Astrocyte of the spinal cord (primary cell): ENCODE results near the gene AKT2.
A peak's percentile ranks its signal among the peaks of the same experiment; 100 is the strongest.

Experiments used
- DNase-seq: peaks from one replicate; pipeline ENCODE4 v3.0.0; 2011; ENCODE audit warnings: low read depth, low spot score
- H3K4me3 ChIP-seq: 2 replicates; pipeline ENCODE4 v1.5.1; 2011; ENCODE audit warnings: low read depth, mild to moderate bottlenecking, low read length, moderate library complexity
- in situ Hi-C: cut with HindIII; loops from 2 replicates; pipeline ENCODE4 v1.10.0; 2017; ENCODE audit warnings: low sequenced_read_pairs
- TF ChIP-seq, protein P1 (sequence below): IDR thresholded peaks from 2 replicates; pipeline ENCODE4 v1.5.1; 2012; ENCODE audit warnings: low read depth, mild to moderate bottlenecking, low read length, inconsistent platforms

Gene AKT2

DNA sequence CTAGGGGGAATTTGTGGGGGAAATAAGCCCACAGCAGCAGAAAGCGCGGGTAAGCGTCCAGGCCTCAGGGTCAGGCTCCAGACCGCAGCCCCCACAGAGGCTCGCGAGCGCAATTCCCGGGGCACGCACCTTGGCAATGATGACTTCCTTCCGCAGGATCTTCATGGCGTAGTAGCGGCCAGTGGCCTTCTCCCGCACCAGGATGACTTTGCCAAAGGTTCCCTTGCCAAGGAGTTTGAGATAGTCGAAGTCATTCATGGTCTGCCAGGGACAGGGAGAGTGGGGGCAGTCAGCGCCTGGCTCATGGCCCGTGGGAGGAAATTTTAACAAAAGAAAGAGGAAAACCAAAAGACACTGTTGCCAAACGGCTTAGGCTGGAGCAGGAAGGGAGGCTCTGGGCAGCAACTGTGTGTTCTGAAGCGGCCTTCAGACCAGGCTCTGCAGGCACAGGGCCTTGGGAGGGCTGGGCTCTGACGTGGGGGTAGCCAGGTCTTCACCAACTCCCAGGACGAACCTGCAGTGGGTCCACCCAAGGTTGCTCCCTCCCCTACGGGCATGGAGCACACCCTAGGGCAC, 43.2 kb downstream of the AKT2 start:
- H3K4me3 ChIP-seq, result no peak overlapping the region

DNA sequence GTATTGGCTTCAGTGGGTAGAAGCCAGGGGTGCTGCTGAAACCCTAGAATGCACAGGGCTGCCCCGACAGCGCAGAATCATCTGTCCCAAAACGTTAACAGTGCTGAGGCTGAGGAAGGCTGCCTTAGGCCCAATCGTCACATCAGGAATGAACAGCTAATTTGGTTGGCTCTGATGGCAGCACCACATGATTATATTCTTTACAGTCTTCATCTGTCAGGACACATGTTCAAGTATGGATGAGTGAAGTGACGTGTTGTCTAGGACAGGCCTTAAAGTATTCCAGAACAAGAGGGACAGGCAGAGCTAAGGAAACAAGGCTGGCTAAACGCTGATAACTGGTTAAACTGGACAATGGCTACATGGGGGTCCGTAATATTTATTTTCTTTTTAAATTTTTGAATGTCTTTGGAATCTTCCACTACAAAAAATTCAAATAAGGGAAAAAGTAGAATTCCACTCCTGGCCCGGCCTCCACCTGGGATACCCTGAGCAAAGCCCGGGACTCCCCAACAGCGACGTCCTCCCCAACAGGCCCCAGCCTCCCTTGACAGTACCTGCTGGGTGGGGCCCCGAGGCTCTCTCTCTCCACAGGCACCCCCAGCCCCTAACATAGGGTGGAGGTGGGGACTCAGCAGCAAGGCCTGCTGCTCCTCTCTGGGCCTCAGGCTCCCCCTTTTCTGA, 43.9 kb downstream of the AKT2 start:
- DNase-seq, result no peak
- in situ Hi-C loops, result no loop called here
- no peak overlapping the region for H3K4me3 ChIP-seq
- TF ChIP-seq, protein P1, sequence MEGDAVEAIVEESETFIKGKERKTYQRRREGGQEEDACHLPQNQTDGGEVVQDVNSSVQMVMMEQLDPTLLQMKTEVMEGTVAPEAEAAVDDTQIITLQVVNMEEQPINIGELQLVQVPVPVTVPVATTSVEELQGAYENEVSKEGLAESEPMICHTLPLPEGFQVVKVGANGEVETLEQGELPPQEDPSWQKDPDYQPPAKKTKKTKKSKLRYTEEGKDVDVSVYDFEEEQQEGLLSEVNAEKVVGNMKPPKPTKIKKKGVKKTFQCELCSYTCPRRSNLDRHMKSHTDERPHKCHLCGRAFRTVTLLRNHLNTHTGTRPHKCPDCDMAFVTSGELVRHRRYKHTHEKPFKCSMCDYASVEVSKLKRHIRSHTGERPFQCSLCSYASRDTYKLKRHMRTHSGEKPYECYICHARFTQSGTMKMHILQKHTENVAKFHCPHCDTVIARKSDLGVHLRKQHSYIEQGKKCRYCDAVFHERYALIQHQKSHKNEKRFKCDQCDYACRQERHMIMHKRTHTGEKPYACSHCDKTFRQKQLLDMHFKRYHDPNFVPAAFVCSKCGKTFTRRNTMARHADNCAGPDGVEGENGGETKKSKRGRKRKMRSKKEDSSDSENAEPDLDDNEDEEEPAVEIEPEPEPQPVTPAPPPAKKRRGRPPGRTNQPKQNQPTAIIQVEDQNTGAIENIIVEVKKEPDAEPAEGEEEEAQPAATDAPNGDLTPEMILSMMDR, result no peak

More for the DNA sequence above, 43.2 kb downstream of the AKT2 start:
- peak; percentile 46 for DNase-seq
- in situ Hi-C loops, result no loop called here
- TF ChIP-seq, protein P1, result no peak

DNA sequence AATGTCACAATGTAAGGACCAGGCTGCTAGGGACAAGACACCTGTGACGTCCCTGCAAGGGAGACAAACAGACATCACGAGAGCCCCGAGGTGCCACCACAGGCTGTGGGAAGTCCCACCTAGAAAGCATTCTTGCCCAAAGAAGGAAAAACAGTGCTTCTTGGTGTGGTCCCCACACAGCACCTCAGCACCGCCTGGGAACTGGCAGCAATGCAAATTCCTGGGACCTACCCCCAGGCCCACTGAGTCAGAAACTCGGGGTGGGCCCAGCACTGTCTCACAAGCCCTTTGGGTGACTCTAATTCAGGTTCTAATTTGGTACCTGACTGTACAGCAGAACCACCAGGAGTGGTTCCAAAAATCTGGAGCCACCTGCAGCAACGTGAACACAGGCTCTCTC, 44.8 kb downstream of the AKT2 start:
- TF ChIP-seq, protein P1, result no peak
- in situ Hi-C loops, result no loop called here
- DNase-seq, result no peak
- H3K4me3 ChIP-seq, result no peak overlapping the region

DNA sequence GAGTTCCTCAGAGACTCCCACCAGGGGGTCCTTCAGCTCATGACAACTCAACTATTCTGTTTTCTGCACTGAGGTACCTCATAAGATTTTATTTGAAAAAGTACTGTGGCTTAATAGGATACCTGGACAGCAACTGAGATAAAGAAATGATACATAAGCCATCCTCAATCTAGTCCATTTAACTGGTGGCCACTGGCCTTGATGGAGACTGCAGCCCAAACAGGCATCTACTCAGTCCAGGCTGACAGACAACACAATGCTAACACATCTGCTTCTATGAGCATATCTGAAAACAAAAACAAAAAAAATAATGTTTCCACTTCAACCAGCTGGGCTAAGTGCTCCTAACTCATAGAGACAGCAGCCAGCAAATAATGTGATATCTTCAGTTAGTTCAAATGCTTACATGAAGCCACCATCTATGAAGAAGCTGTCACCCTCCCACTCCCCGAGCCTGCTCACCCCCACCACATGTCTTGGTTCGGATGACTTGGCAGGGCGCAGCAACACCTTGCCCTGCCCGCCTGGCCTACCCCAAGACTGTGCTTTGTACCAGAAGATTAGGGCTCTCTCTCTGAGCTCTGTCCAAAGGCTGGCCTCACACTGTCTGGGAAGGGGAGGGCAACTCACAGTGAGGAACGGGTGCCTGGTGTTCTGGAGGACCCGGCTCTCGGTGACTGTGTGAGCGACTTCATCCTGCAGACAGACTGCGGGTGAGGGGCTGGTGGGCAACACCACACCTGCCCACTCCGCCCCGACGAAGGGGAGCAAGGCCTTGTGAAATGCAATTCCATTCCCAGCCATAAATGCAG, 45.5 kb downstream of the AKT2 start:
- DNase-seq, result no peak
- TF ChIP-seq, protein P1, result no peak
- H3K4me3 ChIP-seq, result no peak overlapping the region
- in situ Hi-C loops, result no loop called here

DNA sequence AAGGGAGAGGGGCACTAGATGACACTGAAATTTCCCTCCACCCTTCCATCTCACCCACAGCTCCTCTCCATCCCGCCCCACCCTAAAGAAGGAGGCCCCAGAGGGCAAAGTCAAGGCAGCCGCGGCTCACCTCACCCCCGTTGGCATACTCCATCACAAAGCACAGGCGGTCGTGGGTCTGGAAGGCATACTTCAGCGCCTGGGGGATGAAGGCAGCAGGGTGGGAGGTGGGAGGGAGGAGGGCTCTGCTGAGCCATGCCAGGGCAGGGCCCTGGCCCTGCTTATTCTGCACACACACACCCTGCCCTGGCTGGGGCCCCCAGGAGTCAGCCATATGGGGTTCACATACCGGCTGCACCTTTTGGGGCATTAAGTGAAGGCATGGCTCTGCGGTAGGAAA, 46.4 kb downstream of the AKT2 start:
- TF ChIP-seq, protein P1, result no peak
- no peak overlapping the region for H3K4me3 ChIP-seq
- in situ Hi-C loops, result no loop called here
- DNase-seq, result no peak

DNA sequence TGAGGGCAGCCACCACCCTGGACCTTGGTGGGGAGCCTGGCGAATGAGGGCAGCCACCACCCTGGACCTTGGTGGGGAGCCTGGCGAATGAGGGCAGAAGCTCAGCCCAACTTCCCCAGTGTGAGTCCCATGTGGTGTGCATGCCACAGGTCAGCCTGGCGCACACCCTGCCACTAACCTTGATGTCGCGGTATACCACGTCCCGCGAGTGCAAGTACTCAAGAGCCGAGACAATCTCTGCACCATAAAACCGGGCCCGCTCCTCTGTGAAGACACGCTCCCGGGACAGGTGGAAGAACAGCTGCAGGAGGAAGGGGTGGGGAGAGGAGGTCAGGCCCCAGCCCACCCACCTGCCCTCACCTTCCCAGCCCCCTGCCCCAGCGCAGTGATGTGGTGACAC, 47.4 kb downstream of the AKT2 start:
- H3K4me3 ChIP-seq, result no peak overlapping the region
- TF ChIP-seq, protein P1, result no peak
- DNase-seq, result no peak
- in situ Hi-C loops, result no loop called here
